HepG2 (cell line): ENCODE results near the gene PDZRN4. TPM values are rescaled to one million over a fixed set of nuclear protein-coding genes. Genes with fewer than 3 reads are reported as not detected.

Experiments used
- ATAC-seq: fragments of 200-7000 bp; cut with Tn5 transposase; 3 replicates; pipeline ENCODE4 v1.9.1; 2020; ENCODE audit warnings: mild to moderate bottlenecking, moderate library complexity
- BruUV-seq: library from RNA; stranded (reverse); fragments of 400-500 nt; replicated peaks from 2 replicates; lab custom pipeline; 2021; lab: Mats Ljungman, UMichigan
- CTCF ChIA-PET: fragments of 300-600 bp; formaldehyde crosslinking; extraction: SDS; loops from one replicate; lab custom pipeline; 2021; ENCODE audit warnings: low total read pairs, inconsistent platforms, low intra/inter-chr PET ratio; lab: Yijun Ruan, JAX
- POLR2A ChIA-PET: fragments of 350-600 bp; sonication (Branson Sonifier 250); formaldehyde crosslinking; loops from one replicate; lab custom pipeline; 2020; ENCODE audit warnings: antibody characterized with exemption, inconsistent platforms; lab: Yijun Ruan, JAX
- DNase-seq: peaks from one replicate; pipeline ENCODE4 v3.0.0-alpha.2; 2015; ENCODE audit warnings: low spot score
- FAIRE-seq: peaks from 3 replicates; lab custom pipeline; 2011; peaks lifted over from hg19 to GRCh38; lab: Jason Lieb, UNC
- H2AFZ ChIP-seq: one replicate; pipeline ENCODE4 v1.6.1; 2011; ENCODE audit warnings: low read length, inconsistent platforms
- H3K27ac ChIP-seq: fragments of 300-600 bp; 3 replicates; pipeline ENCODE4 v1.8.0; 2011; ENCODE audit warnings: mixed run types, mild to moderate bottlenecking, mixed read lengths, low read length, inconsistent platforms; ENCODE audit not compliant: insufficient read depth; ENCODE audit errors: extremely low read length
- H3K27me3 ChIP-seq, 2 experiments: fragments of 200-600 bp in 1 of 2; 2 replicates in 1 of 2; 3 replicates in 1 of 2; pipeline versions ENCODE4 v1.6.0 to v1.8.0; 2011; ENCODE audit warnings: low read length in 2 of 2, mild to moderate bottlenecking in 2 of 2, moderate library complexity in 2 of 2, inconsistent platforms in 1 of 2; ENCODE audit not compliant: insufficient read depth in 2 of 2, control insufficient read depth in 1 of 2
- H3K36me3 ChIP-seq, 2 experiments: fragments of 200-600 bp in 1 of 2; replicated peaks in 1 of 2; 2 replicates in 1 of 2; 3 replicates in 1 of 2; pipeline versions ENCODE4 v1.5.1 to v1.8.0; 2011; ENCODE audit warnings: low read length in 2 of 2, inconsistent platforms in 1 of 2; ENCODE audit not compliant: insufficient read depth in 2 of 2, control insufficient read depth in 1 of 2
- H3K4me1 ChIP-seq: 2 replicates; pipeline ENCODE4 v1.5.1; 2012; ENCODE audit warnings: low read length, inconsistent platforms; ENCODE audit not compliant: insufficient read depth
- H3K4me2 ChIP-seq: 2 replicates; pipeline ENCODE4 v1.6.0; 2011; ENCODE audit warnings: low read depth, low read length, inconsistent platforms
- H3K4me3 ChIP-seq, 3 experiments: fragments of 200-600 bp in 1 of 3; sonication (generic), shearing (Covaris generic) in 1 of 3; replicated peaks in 1 of 3; 2 replicates each; pipeline ENCODE4 v1.5.1; 2011 to 2016; ENCODE audit warnings: low read length in 3 of 3, inconsistent platforms in 2 of 3, low read depth in 2 of 3, mild to moderate bottlenecking in 2 of 3, control low read depth in 1 of 3, mixed read lengths in 1 of 3; ENCODE audit not compliant: insufficient read depth in 1 of 3
- H3K79me2 ChIP-seq: one replicate; pipeline ENCODE4 v1.6.1; 2011; ENCODE audit warnings: low read length, inconsistent platforms; ENCODE audit not compliant: insufficient read depth
- H3K9ac ChIP-seq: 2 replicates; pipeline ENCODE4 v1.6.0; 2011; ENCODE audit warnings: mild to moderate bottlenecking, low read depth, low read length, inconsistent platforms; ENCODE audit not compliant: insufficient read depth
- H3K9me3 ChIP-seq: 2 replicates; pipeline ENCODE4 v1.5.1; 2012; ENCODE audit warnings: mild to moderate bottlenecking, low read length
- H4K20me1 ChIP-seq: 2 replicates; pipeline ENCODE4 v1.6.0; 2011; ENCODE audit warnings: inconsistent platforms, mild to moderate bottlenecking, low read length, moderate library complexity; ENCODE audit not compliant: insufficient read depth
- ARNTL ChIP-seq: sonication (generic); formaldehyde crosslinking; IDR thresholded peaks from 2 replicates; pipeline ENCODE4 v1.4.0; 2020; ENCODE audit warnings: mild to moderate bottlenecking, missing genetic modification reagents
- GMEB1 ChIP-seq: sonication (generic); formaldehyde crosslinking; IDR thresholded peaks from 2 replicates; pipeline ENCODE4 v1.5.1; 2020; ENCODE audit warnings: missing genetic modification reagents, mild to moderate bottlenecking, borderline replicate concordance
- HNF1B ChIP-seq: sonication (generic); formaldehyde crosslinking; IDR thresholded peaks from 2 replicates; pipeline ENCODE4 v1.5.1; 2020; ENCODE audit warnings: mild to moderate bottlenecking, moderate library complexity, missing genetic modification reagents
- NONO ChIP-seq, 2 experiments: fragments of 450-650 bp in 1 of 2; sonication (generic) in 1 of 2; formaldehyde crosslinking in 1 of 2; IDR thresholded peaks in 1 of 2; conservative IDR thresholded peaks in 1 of 2; 2 replicates each; pipeline versions ENCODE4 v1.6.1 to v1.8.0; 2017 to 2022; ENCODE audit warnings: mild to moderate bottlenecking in 1 of 2, missing genetic modification reagents in 1 of 2, moderate library complexity in 1 of 2
- NRL ChIP-seq: sonication (generic); formaldehyde crosslinking; IDR thresholded peaks from 2 replicates; pipeline ENCODE4 v1.5.0; 2020; ENCODE audit warnings: missing genetic modification reagents, mild to moderate bottlenecking, moderate library complexity, borderline replicate concordance
- WGBS: methylation state at CpG from one replicate; pipeline ENCODE4 v1.1.6; 2017; ENCODE audit warnings: low lambda C conversion rate; 5-methylcytosine and 5-hydroxymethylcytosine counted together
- in situ Hi-C: cut with HindIII; loops from 2 replicates; pipeline ENCODE4 v1.10.0; 2017; ENCODE audit warnings: low pct_unique_long_range_greater_than_20kb; ENCODE audit not compliant: extremely low pct_ligation_motif_present
- intact Hi-C: fragments of 100-400 bp; cut with micrococcal nuclease; formaldehyde crosslinking; loops from one replicate; pipeline ENCODE4 v1.10.0; 2022; ENCODE audit not compliant: unreplicated experiment
- polyA plus RNA-seq, 8 experiments: library from polyadenylated mRNA; depleted of rRNA in 3 of 8; stranded (reverse) in 7 of 8; unstranded in 1 of 8; fragments of >200 nt; fragmentation: Illumina TruSeq in 4 of 8; extraction: Trizol in 4 of 8; gene quantifications; 2 replicates each; pipeline versions ENCODE4 v1.2.1 to v1.2.3, GENCODE V29; 2011 to 2016; ENCODE audit warnings: low read depth in 4 of 8, missing spikeins in 1 of 8, mixed read lengths in 1 of 8; ENCODE audit not compliant: insufficient read depth in 1 of 8
- total RNA-seq, 5 experiments: library from RNA; depleted of rRNA; stranded (reverse); fragments of >200 nt; fragmentation: Illumina TruSeq; extraction: Trizol; gene quantifications; 2 replicates each; pipeline ENCODE4 v1.2.3, GENCODE V29; 2016; ENCODE audit warnings: low read depth in 1 of 5

Gene PDZRN4
- total and polyA plus RNA-seq, 2 of the 13 experiments (the other 11 are each of a cell fraction or from before 2014, with no cell fraction given): not detected

- H4K20me1 ChIP-seq: no peaks in the 10 kb centered on the region
- DNase-seq: no peak
- H3K27ac ChIP-seq: no peak overlapping the region
- no peaks in the 10 kb centered on the region for H3K79me2 ChIP-seq
- H3K27me3 ChIP-seq: no peaks in the 10 kb centered on the region
- H3K36me3 ChIP-seq: no peaks in the 10 kb centered on the region
- H3K9ac ChIP-seq: no peak overlapping the region
- no peak for FAIRE-seq
- no peak overlapping the region for H3K4me3 ChIP-seq
- no peak overlapping the region for H2AFZ ChIP-seq
- no peaks in the 10 kb centered on the region for H3K9me3 ChIP-seq
- ChIA-PET POLR2A (no interaction called here), CTCF (no interaction called here)
- TF ChIP-seq NRL (CRISPR knock-in tag) (no peak), GMEB1 (CRISPR knock-in tag) (no peak), HNF1B (CRISPR knock-in tag) (no peak)
- 2% methylated on average over 2 of the region's 2 CpGs for WGBS
- no TSS peak for BruUV-seq
- H3K4me1 ChIP-seq: no peaks in the 10 kb centered on the region
- no peak overlapping the region for H3K4me2 ChIP-seq
- in situ Hi-C loops: no loop called here
- intact Hi-C loops: no loop called here
- ATAC-seq: no peak
Measured at GRCh38 chr12:41443690-41444089, 255.6 kb downstream of the PDZRN4 start.

- H3K9ac ChIP-seq: no peak overlapping the region
- no peak overlapping the region for H3K4me2 ChIP-seq
- ChIA-PET CTCF (no interaction called here), POLR2A (no interaction called here)
- no peaks in the 10 kb centered on the region for H3K9me3 ChIP-seq
- DNase-seq (no peak), FAIRE-seq (no peak), ATAC-seq (no peak)
- H3K79me2 ChIP-seq: no peaks in the 10 kb centered on the region
- H4K20me1 ChIP-seq: no peaks in the 10 kb centered on the region
- intact Hi-C loops (no loop called here), in situ Hi-C loops (no loop called here)
- H3K4me3 ChIP-seq: no peak overlapping the region
- H3K27me3 ChIP-seq: no peaks in the 10 kb centered on the region
- no peak overlapping the region for H3K27ac ChIP-seq
- no peaks in the 10 kb centered on the region for H3K4me1 ChIP-seq
- H2AFZ ChIP-seq: no peak overlapping the region
- TF ChIP-seq NONO (IDR thresholded peaks at IDR 0.05) (no peak), NONO (CRISPR knock-in tag; conservative IDR thresholded peaks at IDR 0.05) (no peak), ARNTL (CRISPR knock-in tag) (no peak)
- no TSS peak for BruUV-seq
- H3K36me3 ChIP-seq: no peaks in the 10 kb centered on the region
- WGBS: 3% methylated on average over 6 of the region's 6 CpGs
Measured at GRCh38 chr12:41452838-41453407, 264.8 kb downstream of the PDZRN4 start.
